HepG2 (cell line): Measurements from ENCODE around the gene ST6GALNAC4. TPM values are rescaled to one million over a fixed set of nuclear protein-coding genes. Genes with fewer than 3 reads are reported as not detected.

ENCODE experiments used
- ATAD3A ChIP-seq: sonication (generic); formaldehyde crosslinking; IDR thresholded peaks from 2 replicates; pipeline ENCODE4 v1.4.0; 2020; ENCODE audit warnings: missing genetic modification reagents
- BCL6 ChIP-seq: IDR thresholded peaks from 2 replicates; pipeline ENCODE4 v1.6.1; 2016; ENCODE audit warnings: missing genetic modification reagents, missing compliant biosample characterization
- GPN1 ChIP-seq: sonication (generic); formaldehyde crosslinking; IDR thresholded peaks from 2 replicates; pipeline ENCODE4 v1.5.1; 2020; ENCODE audit warnings: missing genetic modification reagents, borderline replicate concordance
- HNF1B ChIP-seq: sonication (generic); formaldehyde crosslinking; IDR thresholded peaks from 2 replicates; pipeline ENCODE4 v1.5.1; 2020; ENCODE audit warnings: mild to moderate bottlenecking, moderate library complexity, missing genetic modification reagents
- NR2F1 ChIP-seq, 2 experiments: fragments of 450-650 bp in 1 of 2; formaldehyde crosslinking in 1 of 2; IDR thresholded peaks; 2 replicates each; pipeline versions ENCODE4 v1.5.0 to v1.6.1; 2016 to 2020; ENCODE audit warnings: mild to moderate bottlenecking in 1 of 2, missing compliant biosample characterization in 1 of 2, missing genetic modification reagents in 1 of 2, moderate library complexity in 1 of 2
- NRL ChIP-seq: sonication (generic); formaldehyde crosslinking; IDR thresholded peaks from 2 replicates; pipeline ENCODE4 v1.5.0; 2020; ENCODE audit warnings: missing genetic modification reagents, mild to moderate bottlenecking, moderate library complexity, borderline replicate concordance
- PHB2 ChIP-seq: fragments of 450-650 bp; IDR thresholded peaks from 2 replicates; pipeline ENCODE4 v1.6.1; 2018; ENCODE audit not compliant: partially characterized antibody
- SOX13 ChIP-seq, 3 experiments: fragments of 450-650 bp in 1 of 3; sonication (generic) in 1 of 3; formaldehyde crosslinking in 1 of 3; IDR thresholded peaks in 2 of 3; conservative IDR thresholded peaks in 1 of 3; 2 replicates each; pipeline versions ENCODE4 v1.5.0 to v1.6.1; 2016 to 2020; ENCODE audit warnings: antibody characterized with exemption in 1 of 3, mild to moderate bottlenecking in 1 of 3, missing compliant biosample characterization in 1 of 3, missing genetic modification reagents in 1 of 3, moderate library complexity in 1 of 3
- SRY ChIP-seq: sonication (generic); formaldehyde crosslinking; IDR thresholded peaks from 2 replicates; pipeline ENCODE4 v1.8.0; 2022; ENCODE audit warnings: mild to moderate bottlenecking, missing genetic modification reagents
- STAT6 ChIP-seq: sonication (generic); formaldehyde crosslinking; IDR thresholded peaks from 2 replicates; pipeline ENCODE4 v1.4.0; 2020; ENCODE audit warnings: missing genetic modification reagents, mild to moderate bottlenecking, borderline replicate concordance
- TFDP1 ChIP-seq: IDR thresholded peaks from 2 replicates; pipeline ENCODE4 v1.6.1; 2016; ENCODE audit warnings: missing compliant biosample characterization, missing genetic modification reagents, borderline replicate concordance
- ZBTB10 ChIP-seq: sonication (generic); formaldehyde crosslinking; IDR thresholded peaks from 2 replicates; pipeline ENCODE4 v1.4.0; 2020; ENCODE audit warnings: missing genetic modification reagents, borderline replicate concordance
- ZNF230 ChIP-seq: sonication (generic); formaldehyde crosslinking; IDR thresholded peaks from 2 replicates; pipeline ENCODE4 v1.4.0; 2020; ENCODE audit warnings: mild to moderate bottlenecking, missing genetic modification reagents
- ZNF256 ChIP-seq: sonication (generic); formaldehyde crosslinking; conservative IDR thresholded peaks from 2 replicates; pipeline ENCODE4 v1.4.0; 2020; ENCODE audit warnings: missing genetic modification reagents
- ZNF34 ChIP-seq: sonication (generic); formaldehyde crosslinking; IDR thresholded peaks from 2 replicates; pipeline ENCODE4 v1.4.0; 2020; ENCODE audit warnings: mild to moderate bottlenecking, missing genetic modification reagents, borderline replicate concordance
- ZNF564 ChIP-seq: sonication (generic); formaldehyde crosslinking; IDR thresholded peaks from 2 replicates; pipeline ENCODE4 v1.8.1; 2023; ENCODE audit warnings: mild to moderate bottlenecking, missing genetic modification reagents
- polyA plus RNA-seq, 8 experiments: library from polyadenylated mRNA; depleted of rRNA in 3 of 8; stranded (reverse) in 7 of 8; unstranded in 1 of 8; fragments of >200 nt; fragmentation: Illumina TruSeq in 4 of 8; extraction: Trizol in 4 of 8; gene quantifications; 2 replicates each; pipeline versions ENCODE4 v1.2.1 to v1.2.3, GENCODE V29; 2011 to 2016; ENCODE audit warnings: low read depth in 4 of 8, missing spikeins in 1 of 8, mixed read lengths in 1 of 8; ENCODE audit not compliant: insufficient read depth in 1 of 8
- total RNA-seq, 5 experiments: library from RNA; depleted of rRNA; stranded (reverse); fragments of >200 nt; fragmentation: Illumina TruSeq; extraction: Trizol; gene quantifications; 2 replicates each; pipeline ENCODE4 v1.2.3, GENCODE V29; 2016; ENCODE audit warnings: low read depth in 1 of 5

Gene ST6GALNAC4
- total and polyA plus RNA-seq, 2 of the 13 experiments (the other 11 are each of a cell fraction or from before 2014, with no cell fraction given): 18.8 to 27.7 TPM

- TF ChIP-seq ZNF230 (0 out of 2 replicates have a peak, but pooled peaks have one; percentile 35), PHB2 (no peak), ZNF34 (0 out of 2 replicates have a peak, but pooled peaks have one; percentile 12), NRL (CRISPR knock-in tag) (0 out of 2 replicates have a peak, but pooled peaks have one; percentile 61), STAT6 (no peak), ZBTB10 (peak; percentile 57; the same call in 1 of the 2 replicates), ZNF564 (0 out of 2 replicates have a peak, but pooled peaks have one; percentile 64), BCL6 (CRISPR knock-in tag) (no peak), ZNF256 (CRISPR knock-in tag) (no peak; the same call in 1 of the 2 replicates), HNF1B (CRISPR knock-in tag) (no peak), ATAD3A (no peak), TFDP1 (CRISPR knock-in tag) (no peak), SOX13 (IDR thresholded peaks at IDR 0.05) (no peak), SOX13 (CRISPR knock-in tag; conservative IDR thresholded peaks at IDR 0.05 in 1 of 2, IDR thresholded peaks at IDR 0.05 in 1 of 2) (0 out of 4 replicates have a peak, but pooled peaks of 1 of the 2 experiments have one; percentile 5), NR2F1 (CRISPR knock-in tag; IDR thresholded peaks at IDR 0.05) (0 out of 4 replicates have a peak, but pooled peaks of 1 of the 2 experiments have one; percentile 19), SRY (CRISPR knock-in tag) (no peak), GPN1 (CRISPR knock-in tag) (no peak)
Measured at GRCh38 chr9:127898433-127899127, 18.3 kb downstream of the ST6GALNAC4 start (continued).
